Panc1 (cell line): ENCODE data around the gene DYNLT1. TPM values are rescaled to one million over a fixed set of nuclear protein-coding genes. Genes with fewer than 3 reads are reported as not detected.

Experiments used
- ATAC-seq: fragments of 200-7000 bp; cut with Tn5 transposase; 2 replicates; pipeline ENCODE4 v1.9.1; 2020; ENCODE audit warnings: mild to moderate bottlenecking, moderate library complexity
- BruUV-seq: library from RNA; stranded (reverse); fragments of 400-500 nt; replicated peaks from 2 replicates; lab custom pipeline; 2021; lab: Mats Ljungman, UMichigan
- CTCF ChIA-PET: fragments of 300-600 bp; sonication (Branson Sonifier 250); formaldehyde crosslinking; loops from one replicate; lab custom pipeline; 2022; ENCODE audit warnings: antibody characterized with exemption; lab: Charles Lee
- POLR2A ChIA-PET: fragments of 300-600 bp; sonication (Branson Sonifier 250); formaldehyde crosslinking; loops from one replicate; lab custom pipeline; 2022; ENCODE audit warnings: antibody characterized with exemption; lab: Charles Lee
- DNase-seq: peaks from one replicate; pipeline ENCODE4 v3.0.0-alpha.2; 2010; ENCODE audit warnings: low read depth, low spot score
- H3K27ac ChIP-seq: 2 replicates; pipeline ENCODE4 v1.5.1; 2011; ENCODE audit warnings: mild to moderate bottlenecking, low read length, inconsistent platforms
- H3K27me3 ChIP-seq: fragments of 200-500 bp; sonication (Bioruptor generic); 2 replicates; pipeline ENCODE4 v1.6.0; 2014; ENCODE audit warnings: low read length, inconsistent platforms; ENCODE audit not compliant: control insufficient read depth, insufficient read depth
- H3K36me3 ChIP-seq: fragments of 200-500 bp; sonication (Bioruptor generic); 2 replicates; pipeline ENCODE4 v1.5.1; 2014; ENCODE audit warnings: inconsistent platforms, mild to moderate bottlenecking, low read length, moderate library complexity; ENCODE audit not compliant: control insufficient read depth, insufficient read depth
- H3K4me1 ChIP-seq: 2 replicates; pipeline ENCODE4 v1.5.1; 2011; ENCODE audit warnings: inconsistent platforms, mild to moderate bottlenecking, low read length, moderate library complexity; ENCODE audit not compliant: control insufficient read depth, insufficient read depth
- H3K4me3 ChIP-seq, 2 experiments: 2 replicates each; pipeline ENCODE4 v1.5.1; 2011 to 2012; ENCODE audit warnings: low read depth in 2 of 2, low read length in 2 of 2, mild to moderate bottlenecking in 2 of 2, inconsistent platforms in 1 of 2, moderate library complexity in 1 of 2
- H3K9me3 ChIP-seq: fragments of 200-500 bp; sonication (Bioruptor generic); 2 replicates; pipeline ENCODE4 v1.5.1; 2014; ENCODE audit warnings: low read depth, mild to moderate bottlenecking, inconsistent platforms, low read length, moderate library complexity; ENCODE audit not compliant: control insufficient read depth, insufficient read depth
- CTCF ChIP-seq: fragments of 450-650 bp; IDR thresholded peaks from 2 replicates; pipeline ENCODE4 v1.5.1; 2017; ENCODE audit warnings: mild to moderate bottlenecking
- POLR2AphosphoS5 ChIP-seq: IDR thresholded peaks from 2 replicates; pipeline ENCODE4 v1.6.1; 2012; ENCODE audit warnings: mild to moderate bottlenecking, low read depth, low read length, moderate library complexity
- REST ChIP-seq, 2 experiments: IDR thresholded peaks; 2 replicates each; pipeline ENCODE4 v1.6.1; 2011 to 2012; ENCODE audit warnings: low read depth in 2 of 2, control low read depth in 1 of 2, low read length in 1 of 2, mild to moderate bottlenecking in 1 of 2, moderate library complexity in 1 of 2; ENCODE audit not compliant: insufficient read depth in 1 of 2
- SIN3A ChIP-seq: IDR thresholded peaks from 2 replicates; pipeline ENCODE4 v1.6.1; 2012; ENCODE audit warnings: low read depth, mild to moderate bottlenecking, low read length, moderate library complexity, borderline replicate concordance; ENCODE audit not compliant: insufficient read depth
- TCF7L2 ChIP-seq: IDR thresholded peaks from 2 replicates; pipeline ENCODE4 v1.6.1; 2011; ENCODE audit warnings: mild to moderate bottlenecking, low read depth, low read length, inconsistent platforms
- in situ Hi-C: cut with HindIII; loops from 2 replicates; pipeline ENCODE4 v1.10.0; 2016; ENCODE audit warnings: low sequenced_read_pairs, low pct_unique_long_range_greater_than_20kb
- intact Hi-C: fragments of 100-400 bp; cut with micrococcal nuclease; formaldehyde crosslinking; loops from one replicate; pipeline ENCODE4 v1.10.0; 2022; ENCODE audit not compliant: unreplicated experiment
- total RNA-seq: library from RNA; stranded (reverse); gene quantifications from one replicate; pipeline ENCODE4 v1.2.1, GENCODE V29; 2021; ENCODE audit not compliant: unreplicated experiment

Gene DYNLT1
- total RNA-seq, 1 experiment from 2014 or later: 137 TPM

- Histone ChIP-seq H3K4me1 (peaks cover 15% of the 10 kb centered on the region), H3K9me3 (no peaks in the 10 kb centered on the region), H3K27ac (no peak overlapping the region), H3K4me3 (no peak overlapping the region), H3K27me3 (no peaks in the 10 kb centered on the region), H3K36me3 (peaks cover 19% of the 10 kb centered on the region)
- CTCF ChIA-PET: interaction anchor here (0.7 kb wide), 1 partner anchor 176 kb away, joined by 8 read pairs; no protein-coding TSS in a partner anchor
- in situ Hi-C loops (no loop called here), intact Hi-C loops (no loop called here)
- DNase-seq: no peak
- POLR2A ChIA-PET: no interaction called here
- TF ChIP-seq REST (IDR thresholded peaks at IDR 0.05; ENCODE audit: insufficient read depth in 1 of 2, low read depth in 2 of 2, low read length in 1 of 2) (no peak), TCF7L2 (no peak), POLR2AphosphoS5 (no peak), CTCF (no peak), SIN3A (no peak)
- ATAC-seq: no peak
- no TSS peak for BruUV-seq
These were observed 6.2 kb downstream of the DYNLT1 start for GRCh38 chr6:158638324-158638854.

GRCh38 chr6:158636778-158637177 is 7.8 kb downstream of the DYNLT1 start:
- Histone ChIP-seq H3K27ac (no peak overlapping the region), H3K27me3 (no peaks in the 10 kb centered on the region), H3K36me3 (peaks cover 19% of the 10 kb centered on the region), H3K4me1 (no peaks in the 10 kb centered on the region), H3K9me3 (no peaks in the 10 kb centered on the region), H3K4me3 (no peak overlapping the region)
- intact Hi-C loops (no loop called here), in situ Hi-C loops (no loop called here)
- ATAC-seq (no peak), DNase-seq (no peak)
- ChIA-PET POLR2A (no interaction called here), CTCF (no interaction called here)
- BruUV-seq: no TSS peak
- TF ChIP-seq CTCF (no peak), REST (IDR thresholded peaks at IDR 0.05; ENCODE audit: insufficient read depth in 1 of 2, low read depth in 2 of 2, low read length in 1 of 2) (no peak), POLR2AphosphoS5 (no peak)
